Muscle layer of duodenum (tissue), 2 donors: Measurements from ENCODE around the gene C12orf60.

ENCODE experiments used
- H3K27ac ChIP-seq: one replicate; pipeline ENCODE4 v1.7.0; 2013; ENCODE audit warnings: mild to moderate bottlenecking, low read length
- H3K27me3 ChIP-seq: one replicate; pipeline ENCODE4 v1.7.0; 2013; ENCODE audit warnings: low read depth, mild to moderate bottlenecking, control low read depth, low read length
- H3K36me3 ChIP-seq, 2 donors: one replicate each; pipeline ENCODE4 v1.7.0; 2013; ENCODE audit warnings: low read length in 2 of 2, control low read depth in 1 of 2, mild to moderate bottlenecking in 1 of 2; ENCODE audit not compliant: insufficient read depth in 2 of 2, control insufficient read depth in 1 of 2
- H3K4me1 ChIP-seq, 2 donors: one replicate each; pipeline ENCODE4 v1.7.0; 2013; ENCODE audit warnings: low read length in 2 of 2, mild to moderate bottlenecking in 2 of 2, control low read depth in 1 of 2, moderate library complexity in 1 of 2; ENCODE audit not compliant: insufficient read depth in 2 of 2, control insufficient read depth in 1 of 2
- H3K4me3 ChIP-seq, 2 donors: one replicate each; pipeline ENCODE4 v1.7.0; 2013; ENCODE audit warnings: low read length in 2 of 2, low read depth in 1 of 2, mild to moderate bottlenecking in 1 of 2
- H3K9me3 ChIP-seq, 2 donors: one replicate each; pipeline ENCODE4 v1.7.0; 2013; ENCODE audit warnings: low read length in 2 of 2, control low read depth in 1 of 2, mild to moderate bottlenecking in 1 of 2; ENCODE audit not compliant: control insufficient read depth in 1 of 2
- donor health status: healthy.

C12orf60 gene

DNA sequence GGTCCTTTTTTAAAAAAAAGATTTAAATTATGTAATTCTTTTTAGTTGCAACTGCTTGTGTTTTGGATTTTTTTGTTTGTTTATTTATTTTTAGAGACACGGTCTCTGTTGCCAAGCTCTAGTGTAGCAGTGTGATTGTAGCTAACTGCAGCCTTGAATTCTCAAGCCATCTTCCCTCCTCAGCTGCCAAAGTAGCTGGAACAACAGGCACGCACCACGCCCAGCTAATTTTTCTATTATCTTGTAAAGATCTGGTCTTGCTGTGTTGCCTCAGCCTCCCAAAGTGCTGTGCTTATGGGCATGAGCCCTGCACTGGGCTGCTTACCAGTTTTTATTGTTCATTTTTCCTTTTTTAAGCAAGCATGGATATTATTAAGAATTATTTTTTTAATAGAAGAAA lies 50.5 kb downstream of the C12orf60 start:
- Histone ChIP-seq H3K27me3 (no peaks in the 10 kb centered on the region), H3K4me3 (no peak overlapping the region), H3K27ac (no peak overlapping the region), H3K36me3 (no peaks in the 10 kb centered on the region), H3K9me3 (no peaks in the 10 kb centered on the region), H3K4me1 (no peaks in the 10 kb centered on the region)

DNA sequence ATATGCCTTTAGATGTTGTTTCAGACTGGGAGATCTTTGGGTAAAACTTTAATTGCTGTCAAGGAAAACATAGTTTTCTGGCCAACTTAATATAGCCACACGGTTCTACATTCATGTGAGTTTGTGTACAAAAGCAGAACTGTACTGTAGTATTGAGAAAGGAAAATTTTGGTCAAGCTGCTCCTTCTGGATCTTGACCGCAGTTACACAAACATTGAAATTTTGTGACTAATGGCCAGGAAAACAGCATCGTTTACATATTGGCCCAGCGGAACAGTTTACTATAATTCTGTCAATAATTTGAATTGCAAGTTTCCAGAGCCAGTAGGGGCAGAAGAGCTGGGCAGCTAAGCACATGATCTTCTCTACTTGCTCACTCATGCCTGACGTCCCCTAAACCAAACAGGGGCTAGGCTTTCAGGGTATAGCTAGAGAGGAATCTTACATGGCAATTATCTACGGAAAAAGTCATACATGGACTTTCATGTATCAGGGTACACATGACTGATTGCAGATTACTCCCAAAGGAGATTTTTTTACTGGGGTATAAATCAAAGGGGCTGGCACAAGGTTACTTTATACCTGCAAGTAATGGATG lies 51.2 kb downstream of the C12orf60 start:
- no peaks in the 10 kb centered on the region for H3K9me3 ChIP-seq
- no peak overlapping the region for H3K27ac ChIP-seq
- no peaks in the 10 kb centered on the region for H3K36me3 ChIP-seq
- H3K4me1 ChIP-seq = no peaks in the 10 kb centered on the region
- no peak overlapping the region for H3K4me3 ChIP-seq
- no peaks in the 10 kb centered on the region for H3K27me3 ChIP-seq

DNA sequence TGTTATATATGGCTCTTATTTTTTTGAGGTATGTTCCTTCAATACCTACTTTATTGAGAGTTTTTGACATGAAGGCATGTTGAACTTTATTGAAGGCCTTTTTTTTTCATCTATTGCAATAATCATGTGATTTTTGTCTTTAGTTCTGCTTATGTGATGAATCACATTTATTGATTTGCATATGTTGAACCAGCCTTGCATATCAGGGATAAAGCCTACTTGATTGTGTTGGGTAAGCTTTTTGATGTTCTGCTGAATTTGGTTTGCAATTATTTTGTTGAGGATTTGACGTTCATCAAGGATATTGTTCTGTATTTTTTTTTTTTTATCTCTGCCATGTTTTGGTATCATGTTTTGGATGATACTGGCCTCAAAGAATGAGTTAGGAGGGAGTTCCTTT lies 55.0 kb downstream of the C12orf60 start:
- no peaks in the 10 kb centered on the region for H3K36me3 ChIP-seq
- no peak overlapping the region for H3K27ac ChIP-seq
- peaks cover 0 to 8% of the 10 kb centered on the region in 2 donors for H3K9me3 ChIP-seq
- H3K4me1 ChIP-seq = no peaks in the 10 kb centered on the region
- no peaks in the 10 kb centered on the region for H3K27me3 ChIP-seq
- H3K4me3 ChIP-seq = no peak overlapping the region

DNA sequence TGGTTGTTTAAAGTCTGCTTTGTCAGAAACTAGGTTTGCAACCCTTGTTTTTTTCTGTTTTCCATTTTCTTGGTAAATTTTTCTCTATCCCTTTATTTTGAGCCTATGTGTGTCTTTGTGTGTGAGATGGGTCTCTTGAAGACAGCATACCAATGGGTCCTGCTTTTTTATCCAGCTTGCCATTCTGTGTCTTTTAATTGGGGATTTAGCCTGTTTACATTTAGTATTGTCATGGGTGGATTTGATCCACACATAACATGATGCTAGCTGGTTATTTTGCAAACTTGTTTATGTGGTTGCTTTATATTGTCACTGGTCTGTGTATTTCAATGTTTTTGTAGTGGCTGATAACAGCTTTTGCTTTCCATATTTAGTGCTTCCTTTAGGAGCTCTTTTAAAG lies 57.0 kb downstream of the C12orf60 start:
- Histone ChIP-seq H3K4me3 (no peak overlapping the region), H3K27ac (no peak overlapping the region), H3K27me3 (no peaks in the 10 kb centered on the region), H3K36me3 (no peaks in the 10 kb centered on the region), H3K4me1 (no peaks in the 10 kb centered on the region), H3K9me3 (peaks cover 0 to 8% of the 10 kb centered on the region in 2 donors)

DNA sequence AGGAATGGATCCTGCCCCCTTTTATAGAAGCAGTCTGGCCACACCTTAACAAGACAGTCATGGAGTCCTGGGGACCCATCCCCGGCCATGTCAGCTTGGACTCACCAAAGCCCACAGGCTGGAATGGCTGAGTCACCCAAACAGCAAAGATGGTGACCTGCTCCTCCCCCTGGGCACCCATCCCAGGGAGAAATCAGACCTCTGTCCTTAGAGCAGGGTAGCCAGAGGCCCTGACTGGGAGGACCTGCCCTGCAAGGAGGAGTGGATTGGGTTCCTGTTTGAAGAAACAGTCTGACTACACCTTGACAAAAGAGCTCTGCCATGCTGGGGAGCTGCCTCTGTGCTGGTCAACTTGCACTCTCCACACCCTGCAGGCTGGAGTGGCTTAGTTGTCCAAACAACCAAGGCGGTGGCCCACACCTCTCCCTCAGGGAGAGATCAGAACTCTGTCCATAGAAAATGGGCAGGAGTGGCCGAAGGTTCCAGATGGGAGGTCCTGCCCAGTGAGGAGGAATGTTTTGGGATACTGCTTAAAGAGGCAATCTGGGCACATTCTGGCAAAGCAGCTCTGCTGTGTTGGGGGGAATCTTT lies 65.5 kb downstream of the C12orf60 start:
- H3K27ac ChIP-seq = no peak overlapping the region
- peaks cover 0 to 12% of the 10 kb centered on the region in 2 donors for H3K4me1 ChIP-seq
- H3K9me3 ChIP-seq = no peaks in the 10 kb centered on the region
- no peaks in the 10 kb centered on the region for H3K36me3 ChIP-seq
- no peaks in the 10 kb centered on the region for H3K27me3 ChIP-seq
- no peak overlapping the region for H3K4me3 ChIP-seq

DNA sequence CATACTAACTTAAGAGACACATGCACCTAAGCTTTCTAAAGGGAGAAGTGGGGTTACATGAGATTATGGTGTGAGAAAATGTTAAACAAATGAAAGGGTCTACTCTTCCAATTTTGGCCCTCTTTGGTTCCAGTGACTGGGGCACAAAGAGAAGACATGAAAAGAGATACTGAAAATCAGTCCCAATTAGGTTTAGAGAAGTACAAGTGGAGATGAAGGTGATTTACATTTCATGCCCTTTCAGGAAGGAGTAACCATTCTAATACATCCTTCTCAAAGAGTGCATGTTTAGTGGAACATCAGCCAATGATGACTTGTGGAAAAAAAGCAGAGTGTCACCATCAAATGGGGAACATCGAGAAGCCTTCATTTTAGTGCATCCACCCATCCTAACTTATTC lies 67.8 kb downstream of the C12orf60 start:
- Histone ChIP-seq H3K27ac (no peak overlapping the region), H3K4me1 (peaks cover 0 to 13% of the 10 kb centered on the region in 2 donors), H3K36me3 (no peaks in the 10 kb centered on the region), H3K9me3 (no peaks in the 10 kb centered on the region), H3K27me3 (no peaks in the 10 kb centered on the region), H3K4me3 (no peak overlapping the region)

DNA sequence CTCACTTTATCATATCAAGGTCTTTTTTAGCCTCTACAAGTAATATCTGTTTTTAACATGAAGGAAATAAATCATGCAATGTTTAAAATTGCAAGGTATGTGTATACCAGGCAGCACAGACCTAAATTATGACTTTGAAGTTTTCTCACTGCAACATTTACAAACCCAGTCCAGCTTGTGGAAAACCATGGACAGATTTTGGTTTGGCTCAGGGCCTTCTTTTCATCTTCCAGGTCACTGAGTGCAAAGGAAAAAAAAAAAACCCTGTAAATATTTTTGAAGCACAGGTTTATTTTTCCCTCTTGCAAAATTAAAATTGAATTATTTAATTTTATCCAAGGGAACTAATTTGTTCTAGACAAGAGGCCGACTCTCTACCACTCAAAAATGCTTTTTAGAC lies 68.4 kb downstream of the C12orf60 start:
- no peaks in the 10 kb centered on the region for H3K27me3 ChIP-seq
- H3K36me3 ChIP-seq = no peaks in the 10 kb centered on the region
- peaks cover 0 to 13% of the 10 kb centered on the region in 2 donors for H3K4me1 ChIP-seq
- no peak overlapping the region for H3K27ac ChIP-seq
- H3K9me3 ChIP-seq = no peaks in the 10 kb centered on the region
- H3K4me3 ChIP-seq = no peak overlapping the region

DNA sequence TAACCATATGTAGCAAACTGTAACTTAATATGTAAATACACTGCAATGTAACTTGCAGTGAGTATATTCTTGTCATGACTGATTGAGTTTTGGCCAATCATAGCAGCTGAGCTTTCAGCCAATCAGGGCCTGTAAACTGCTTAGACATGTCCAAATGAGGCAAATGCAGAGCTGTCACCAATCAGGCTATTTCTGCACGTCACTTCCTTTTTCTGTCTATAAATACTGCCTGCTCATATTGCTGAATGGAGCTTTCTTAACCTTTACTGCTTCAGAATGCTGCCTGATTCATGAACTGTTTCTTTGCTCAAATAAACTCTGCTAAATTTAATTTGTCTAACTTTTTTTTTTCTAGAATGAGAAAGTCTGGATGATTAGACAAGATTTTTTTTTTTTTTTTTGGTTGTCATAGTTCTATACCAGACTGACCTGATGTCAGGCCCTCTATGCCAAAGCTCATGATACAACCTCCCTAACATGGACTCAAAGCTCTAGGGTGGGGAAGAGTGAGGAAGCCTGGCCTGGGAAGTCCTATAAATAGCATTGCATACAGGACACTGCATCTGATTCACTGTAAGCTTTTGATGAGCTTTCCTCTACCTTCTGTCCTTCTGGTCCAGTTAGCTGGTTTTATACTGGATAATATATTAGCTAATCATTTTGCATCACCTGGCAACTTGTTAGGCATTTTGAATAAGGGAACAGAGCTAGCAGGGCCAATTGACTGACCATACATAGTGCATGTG lies 70.1 kb downstream of the C12orf60 start:
- H3K27ac ChIP-seq = no peak overlapping the region
- H3K4me1 ChIP-seq = peaks cover 0 to 13% of the 10 kb centered on the region in 2 donors
- H3K9me3 ChIP-seq = no peaks in the 10 kb centered on the region
- no peaks in the 10 kb centered on the region for H3K27me3 ChIP-seq
- H3K4me3 ChIP-seq = no peak overlapping the region
- H3K36me3 ChIP-seq = no peaks in the 10 kb centered on the region
